Ascending aorta (tissue), 2 donors: ENCODE measurements around the gene FAM117B. TPM values are rescaled to one million over a fixed set of nuclear protein-coding genes. Genes with fewer than 3 reads are reported as not detected.
"Not testable (repeated sequence)": the region's sequence is repeated elsewhere in the genome, so short reads cannot be mapped to it uniquely, and the experiment has no call there.

Experiments
- DNase-seq, 2 donors: peaks; one replicate each; pipeline ENCODE4 v3.0.0-alpha.2; 2019; ENCODE audit warnings: low spot score in 2 of 2
- H3K27ac ChIP-seq, 2 donors: fragments of 200-600 bp; sonication (generic); one replicate each; pipeline ENCODE4 v1.5.1; 2016 to 2017; ENCODE audit warnings: mild to moderate bottlenecking in 1 of 2
- H3K27me3 ChIP-seq: fragments of 200-600 bp; sonication (generic); one replicate; pipeline ENCODE4 v1.5.1; 2017
- H3K36me3 ChIP-seq, 2 donors: fragments of 200-600 bp; sonication (generic); one replicate each; pipeline ENCODE4 v1.5.1; 2016
- H3K4me1 ChIP-seq, 2 donors: fragments of 200-600 bp; sonication (generic); one replicate each; pipeline ENCODE4 v1.5.1; 2016 to 2017; ENCODE audit warnings: mild to moderate bottlenecking in 1 of 2
- H3K4me3 ChIP-seq, 2 donors: fragments of 200-600 bp; sonication (generic); one replicate each; pipeline ENCODE4 v1.5.1; 2016 to 2017; ENCODE audit warnings: mild to moderate bottlenecking in 1 of 2
- H3K9me3 ChIP-seq, 2 donors: fragments of 200-600 bp; sonication (generic); one replicate each; pipeline ENCODE4 v1.5.1; 2016
- CTCF ChIP-seq, 3 experiments: fragments of 200-600 bp in 2 of 3; fragments of 450-650 bp in 1 of 3; sonication (generic) in 2 of 3; IDR thresholded peaks; one replicate each; pipeline ENCODE4 v1.5.1; 2016 to 2019; ENCODE audit warnings: antibody characterized with exemption in 3 of 3, mild to moderate bottlenecking in 1 of 3, moderate library complexity in 1 of 3
- intact Hi-C: fragments of 100-400 bp; cut with DNase I; formaldehyde crosslinking; loops from one replicate; pipeline ENCODE4 v1.15.1; 2023
- total RNA-seq: library from RNA; depleted of rRNA; stranded (reverse); fragments of >200 nt; gene quantifications from one replicate; pipeline ENCODE4 v1.1.0, GENCODE V29; 2016

The FAM117B gene
- total RNA-seq, 1 donor from 2014 or later = 30.1 TPM

GRCh38 chr2:202657876-202658275 lies 23.1 kb downstream of the FAM117B start:
- intact Hi-C loops = no loop called here

DNA sequence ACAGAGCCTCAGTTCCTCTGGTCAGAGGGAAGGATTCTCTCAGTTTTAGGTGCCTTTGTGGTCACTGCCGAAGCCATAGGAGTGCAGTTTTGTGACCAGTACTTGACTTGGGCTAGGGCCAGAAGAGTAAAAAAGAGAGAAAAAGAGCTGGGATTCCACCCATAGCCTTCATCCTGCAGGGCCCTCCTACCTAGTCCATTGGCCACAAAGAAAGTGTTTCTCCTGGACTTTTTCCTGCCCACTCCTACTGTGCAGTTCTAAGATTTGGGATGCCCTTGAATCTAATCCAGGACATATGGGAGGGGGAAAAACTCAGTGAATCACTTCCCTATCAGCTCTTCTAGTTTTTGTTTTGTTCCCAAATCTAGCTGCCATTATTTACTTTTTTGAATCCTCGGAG lies 26.0 kb downstream of the FAM117B start:
- H3K9me3 ChIP-seq = no peaks in the 10 kb centered on the region
- no peaks in the 10 kb centered on the region for H3K36me3 ChIP-seq
- no peaks in the 10 kb centered on the region for H3K27me3 ChIP-seq
- no peak overlapping the region for H3K27ac ChIP-seq
- no peak for TF ChIP-seq CTCF (IDR thresholded peaks at IDR 0.05)
- no peaks in the 10 kb centered on the region for H3K4me1 ChIP-seq
- no peak overlapping the region for H3K4me3 ChIP-seq
- DNase-seq = no peak
- intact Hi-C loops = loop anchor here (10.0 kb wide), 1 partner anchor 66 kb away; no protein-coding TSS in a partner anchor

More at GRCh38 chr2:202657876-202658275, 23.1 kb downstream of the FAM117B start:
- no peaks in the 10 kb centered on the region for H3K36me3 ChIP-seq
- no peak overlapping the region for H3K4me3 ChIP-seq
- no peak for TF ChIP-seq CTCF (IDR thresholded peaks at IDR 0.05)
- H3K4me1 ChIP-seq = peaks cover 0 to 5% of the 10 kb centered on the region in 2 donors
- no peak overlapping the region for H3K27ac ChIP-seq
- no peak for DNase-seq
- no peaks in the 10 kb centered on the region for H3K27me3 ChIP-seq
- no peaks in the 10 kb centered on the region for H3K9me3 ChIP-seq

- TF ChIP-seq CTCF (IDR thresholded peaks at IDR 0.05) = no peak
Observed at GRCh38 chr2:202669841-202670240, 35.1 kb downstream of the FAM117B start.

GRCh38 chr2:202671317-202672035 lies 36.7 kb downstream of the FAM117B start:
- H3K27ac ChIP-seq = no peak overlapping the region
- no peak for DNase-seq
- H3K36me3 ChIP-seq = no peaks in the 10 kb centered on the region
- no peaks in the 10 kb centered on the region for H3K4me1 ChIP-seq
- H3K9me3 ChIP-seq = no peaks in the 10 kb centered on the region
- no peak overlapping the region for H3K4me3 ChIP-seq
- H3K27me3 ChIP-seq = no peaks in the 10 kb centered on the region
- intact Hi-C loops = no loop called here
- TF ChIP-seq CTCF (IDR thresholded peaks at IDR 0.05) = no peak

More at GRCh38 chr2:202669841-202670240, 35.1 kb downstream of the FAM117B start:
- H3K36me3 ChIP-seq = no peaks in the 10 kb centered on the region
- DNase-seq = no peak
- no peaks in the 10 kb centered on the region for H3K9me3 ChIP-seq
- H3K27ac ChIP-seq = no peak overlapping the region
- H3K27me3 ChIP-seq = no peaks in the 10 kb centered on the region
- no peaks in the 10 kb centered on the region for H3K4me1 ChIP-seq
- intact Hi-C loops = loop anchor here (10.0 kb wide), 1 partner anchor 75 kb away; no protein-coding TSS in a partner anchor
- H3K4me3 ChIP-seq = no peak overlapping the region

GRCh38 chr2:202675097-202675496 lies 40.3 kb downstream of the FAM117B start:
- H3K9me3 ChIP-seq = peaks cover 0 to 12% of the 10 kb centered on the region in 2 donors
- H3K4me1 ChIP-seq, H3K27ac ChIP-seq, H3K36me3 ChIP-seq, DNase-seq, H3K27me3 ChIP-seq, H3K4me3 ChIP-seq, intact Hi-C loops: not testable (repeated sequence)

DNA sequence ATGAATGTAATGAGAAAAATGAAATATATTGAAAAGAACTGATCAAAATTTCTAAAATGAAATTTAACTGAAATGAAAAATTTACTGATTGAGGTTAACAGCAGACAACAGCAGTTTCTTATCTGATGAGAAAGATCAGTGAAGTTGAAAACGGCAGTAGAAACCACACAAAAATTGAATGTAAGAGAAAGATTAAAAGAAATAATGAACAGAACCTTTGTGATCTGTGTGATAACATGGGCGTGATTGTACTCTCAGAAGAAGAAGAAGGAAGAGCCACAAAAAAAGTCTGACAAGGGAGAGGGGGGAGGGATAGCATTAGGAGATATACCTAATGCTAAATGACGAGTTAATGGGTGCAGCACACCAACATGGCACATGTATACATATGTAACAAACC lies 45.2 kb downstream of the FAM117B start:
- Histone ChIP-seq H3K4me3 (no peak overlapping the region), H3K4me1 (no peaks in the 10 kb centered on the region), H3K9me3 (peaks cover 0 to 36% of the 10 kb centered on the region in 2 donors), H3K27ac (no peak overlapping the region), H3K36me3 (no peaks in the 10 kb centered on the region), H3K27me3 (no peaks in the 10 kb centered on the region)
- no peak for DNase-seq
- TF ChIP-seq CTCF (IDR thresholded peaks at IDR 0.05) = no peak
- intact Hi-C loops = no loop called here
